ENCODE results near the gene SUPT7L. TPM values are rescaled to one million over a fixed set of nuclear protein-coding genes. Genes with fewer than 3 reads are reported as not detected.
A peak's percentile ranks its signal among the peaks of the same experiment; 100 is the strongest.
"Not testable (repeated sequence)": the region's sequence is repeated elsewhere in the genome, so short reads cannot be mapped to it uniquely, and the experiment has no call there.

The SUPT7L gene
- total and polyA plus RNA-seq, 10 donors: 22.9 to 42.1 (median 30.9) TPM

DNA sequence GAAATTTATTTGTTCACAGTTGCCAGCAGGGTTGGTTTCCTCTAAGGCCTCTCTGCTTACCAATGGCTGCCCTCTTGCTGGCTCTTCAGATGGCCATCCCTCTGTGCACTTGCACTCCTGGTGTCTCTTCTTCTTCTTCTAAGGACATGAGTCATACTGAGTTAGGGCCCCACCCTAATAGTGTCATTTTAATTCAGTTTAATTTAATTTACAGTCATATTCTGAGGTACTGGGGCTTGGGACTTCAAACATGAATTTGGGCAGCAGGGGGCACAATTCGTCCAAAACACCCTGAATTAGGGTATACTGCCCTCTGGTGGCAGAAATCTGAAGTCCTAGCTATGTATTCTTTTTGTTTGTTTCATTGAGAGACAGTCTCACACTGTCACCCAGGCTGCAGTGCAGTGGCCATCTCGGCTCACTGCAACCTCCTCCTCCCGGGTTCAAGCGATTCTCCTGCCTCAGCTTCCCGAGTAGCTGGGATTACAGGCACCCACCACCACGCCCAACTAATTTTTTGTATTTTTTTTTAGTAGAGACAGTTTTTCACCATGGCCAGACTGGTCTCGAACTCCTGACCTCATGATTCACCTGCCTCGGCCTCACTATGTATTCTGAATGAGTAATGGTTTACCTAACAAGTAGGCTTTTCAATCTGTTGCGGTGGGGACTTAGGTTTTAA, 20.1 kb upstream of the SUPT7L start:
- H3K4me1 ChIP-seq: peaks cover 0 to 34% (median 6%) of the 10 kb centered on the region in 6 donors
- TF ChIP-seq POLR2AphosphoS5 (IDR thresholded peaks at IDR 0.05): no peak
- no peak for TF ChIP-seq POLR2A (IDR thresholded peaks at IDR 0.05)
- TF ChIP-seq, protein P1, sequence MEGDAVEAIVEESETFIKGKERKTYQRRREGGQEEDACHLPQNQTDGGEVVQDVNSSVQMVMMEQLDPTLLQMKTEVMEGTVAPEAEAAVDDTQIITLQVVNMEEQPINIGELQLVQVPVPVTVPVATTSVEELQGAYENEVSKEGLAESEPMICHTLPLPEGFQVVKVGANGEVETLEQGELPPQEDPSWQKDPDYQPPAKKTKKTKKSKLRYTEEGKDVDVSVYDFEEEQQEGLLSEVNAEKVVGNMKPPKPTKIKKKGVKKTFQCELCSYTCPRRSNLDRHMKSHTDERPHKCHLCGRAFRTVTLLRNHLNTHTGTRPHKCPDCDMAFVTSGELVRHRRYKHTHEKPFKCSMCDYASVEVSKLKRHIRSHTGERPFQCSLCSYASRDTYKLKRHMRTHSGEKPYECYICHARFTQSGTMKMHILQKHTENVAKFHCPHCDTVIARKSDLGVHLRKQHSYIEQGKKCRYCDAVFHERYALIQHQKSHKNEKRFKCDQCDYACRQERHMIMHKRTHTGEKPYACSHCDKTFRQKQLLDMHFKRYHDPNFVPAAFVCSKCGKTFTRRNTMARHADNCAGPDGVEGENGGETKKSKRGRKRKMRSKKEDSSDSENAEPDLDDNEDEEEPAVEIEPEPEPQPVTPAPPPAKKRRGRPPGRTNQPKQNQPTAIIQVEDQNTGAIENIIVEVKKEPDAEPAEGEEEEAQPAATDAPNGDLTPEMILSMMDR (IDR thresholded peaks at IDR 0.05 in 8 of 11, conservative IDR thresholded peaks at IDR 0.05 in 3 of 11): peak; percentile 85 to 98 (median 94)
- no peaks in the 10 kb centered on the region for H3K9me3 ChIP-seq
- H3K27me3 ChIP-seq (replicated peaks in 1 of 7): no peaks in the 10 kb centered on the region
- peak overlapping the region in 3 of 8 donors; percentile 25 to 41 (median 35) for H3K27ac ChIP-seq
- H3K4me3 ChIP-seq: no peak overlapping the region
- 37 to 43% (median 40%) methylated on average over 9 of the region's 9 CpGs for WGBS, 5 donors
- no peak for DNase-seq
- H3K36me3 ChIP-seq: peaks cover 4 to 98% (median 60%) of the 10 kb centered on the region in 6 donors
- intact Hi-C loops (cut with DNase I; ENCODE audit: low total_unique reads): no loop called here

DNA sequence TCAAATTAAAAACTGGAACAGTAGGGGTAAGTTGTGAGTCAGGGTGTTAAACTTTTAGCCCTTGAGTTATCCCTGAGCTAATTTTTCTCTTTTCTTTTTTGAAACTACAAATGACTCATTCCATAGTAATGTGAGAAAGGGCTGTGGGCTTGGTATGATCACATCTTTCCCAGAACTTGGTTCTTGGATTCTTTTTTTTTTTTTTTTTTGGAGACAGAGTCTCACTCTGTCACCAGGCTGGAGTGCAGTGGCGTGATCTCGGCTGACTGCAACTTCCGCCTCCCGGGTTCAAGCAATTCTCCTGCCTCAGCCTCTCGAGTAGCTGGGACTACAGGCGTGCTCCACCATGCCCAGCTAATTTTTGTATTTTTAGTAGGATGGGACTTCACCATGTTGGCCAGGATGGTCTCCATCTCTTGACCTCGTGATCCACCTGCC, 18.9 kb upstream of the SUPT7L start:
- DNase-seq; H3K4me3 ChIP-seq; H3K27me3 ChIP-seq (replicated peaks in 1 of 7); intact Hi-C loops (cut with DNase I; ENCODE audit: low total_unique reads); H3K9me3 ChIP-seq: not testable (repeated sequence)
- WGBS, 5 donors: 88 to 95% (median 93%) methylated on average over 7 of the region's 7 CpGs
- peaks cover 0 to 34% (median 6%) of the 10 kb centered on the region in 6 donors for H3K4me1 ChIP-seq
- peak overlapping the region in 1 of 8 donors; percentile 41 for H3K27ac ChIP-seq
- H3K36me3 ChIP-seq: peaks cover 4 to 98% (median 62%) of the 10 kb centered on the region in 6 donors

DNA sequence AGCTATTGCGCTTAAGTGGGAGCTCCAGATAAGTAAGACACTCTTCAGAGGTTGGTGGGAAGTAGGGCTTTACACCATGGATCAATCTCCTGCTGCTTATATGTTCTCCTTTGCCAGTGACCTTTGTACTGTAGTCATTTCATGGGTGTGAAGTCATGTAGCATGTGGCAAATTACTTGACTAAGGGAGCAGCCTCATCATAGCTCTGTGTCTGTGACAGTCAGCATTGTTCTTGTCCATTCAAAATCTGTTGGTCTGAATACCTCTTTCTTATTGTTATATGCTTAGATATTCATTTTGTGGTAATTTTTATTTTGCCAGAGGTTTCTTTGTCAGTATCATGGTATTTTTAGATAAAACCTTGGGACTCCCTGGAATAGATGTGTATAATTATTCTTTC, 18.4 kb upstream of the SUPT7L start:
- 89 to 100% (median 100%) methylated on average over 1 of the region's 1 CpG for WGBS, 5 donors
- intact Hi-C loops (cut with DNase I; ENCODE audit: low total_unique reads): no loop called here
- Histone ChIP-seq H3K27me3 (replicated peaks in 1 of 7) (no peaks in the 10 kb centered on the region), H3K4me3 (no peak overlapping the region), H3K9me3 (no peaks in the 10 kb centered on the region), H3K27ac (no peak overlapping the region), H3K36me3 (peaks cover 4 to 98% (median 63%) of the 10 kb centered on the region in 6 donors), H3K4me1 (peaks cover 0 to 34% (median 6%) of the 10 kb centered on the region in 6 donors)
- no peak for TF ChIP-seq POLR2A (IDR thresholded peaks at IDR 0.05)
- TF ChIP-seq POLR2AphosphoS5 (IDR thresholded peaks at IDR 0.05): no peak
- TF ChIP-seq, protein P1 (IDR thresholded peaks at IDR 0.05 in 8 of 11, conservative IDR thresholded peaks at IDR 0.05 in 3 of 11): no peak
- DNase-seq: no peak

DNA sequence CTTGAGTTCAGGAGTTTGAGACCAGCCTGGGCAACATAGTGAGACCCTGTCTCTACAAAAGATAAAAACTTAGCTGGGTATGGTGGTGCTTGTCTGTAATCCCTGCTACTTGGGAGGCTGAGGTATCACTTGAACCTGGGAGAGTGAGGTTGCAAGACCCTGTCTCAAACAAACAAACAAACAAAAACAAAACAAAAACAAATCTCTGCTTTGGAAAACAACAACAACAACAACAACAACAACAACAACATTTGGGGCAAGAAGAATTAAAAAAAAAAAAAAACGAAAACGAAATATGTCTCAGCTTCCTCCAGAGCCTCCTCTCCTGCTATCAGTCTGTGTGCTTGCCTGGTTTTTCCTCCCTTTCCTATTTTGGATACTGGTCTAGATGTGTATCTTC, 17.2 kb upstream of the SUPT7L start:
- Histone ChIP-seq H3K4me1 (peaks cover 0 to 27% (median 6%) of the 10 kb centered on the region in 6 donors), H3K27me3 (replicated peaks in 1 of 7) (no peaks in the 10 kb centered on the region), H3K27ac (no peak overlapping the region), H3K36me3 (peaks cover 0 to 98% (median 62%) of the 10 kb centered on the region in 6 donors), H3K9me3 (no peaks in the 10 kb centered on the region), H3K4me3 (no peak overlapping the region)
- intact Hi-C loops (cut with DNase I; ENCODE audit: low total_unique reads): no loop called here
- DNase-seq: no peak
- TF ChIP-seq, protein P1 (IDR thresholded peaks at IDR 0.05 in 8 of 11, conservative IDR thresholded peaks at IDR 0.05 in 3 of 11): no peak
- no peak for TF ChIP-seq POLR2AphosphoS5 (IDR thresholded peaks at IDR 0.05)
- no peak for TF ChIP-seq POLR2A (IDR thresholded peaks at IDR 0.05)
- WGBS, 5 donors: 88 to 100% (median 93%) methylated on average over 2 of the region's 2 CpGs

All from spleen (tissue), 11 donors.